MM.1S (cell line): ENCODE measurements around the gene ST6GAL2.

Experiments used
- DNase-seq: peaks from one replicate; pipeline ENCODE4 v3.0.0-alpha.2; 2015
- H2AFZ ChIP-seq: fragments of 300-600 bp; sonication (generic); 2 replicates; pipeline ENCODE4 v1.6.0; 2016; ENCODE audit warnings: antibody characterized with exemption, low read length
- H3F3A ChIP-seq: fragments of 300-600 bp; sonication (generic); 2 replicates; pipeline ENCODE4 v1.6.1; 2016; ENCODE audit warnings: mild to moderate bottlenecking, antibody characterized with exemption, low read length, moderate library complexity, mixed read lengths; ENCODE audit not compliant: insufficient read depth
- H3K27ac ChIP-seq: fragments of 300-600 bp; sonication (generic); 2 replicates; pipeline ENCODE4 v1.5.1; 2016; ENCODE audit warnings: mild to moderate bottlenecking, low read length
- H3K27me3 ChIP-seq: fragments of 300-600 bp; sonication (generic); replicated peaks from 2 replicates; pipeline ENCODE4 v1.6.0; 2016; ENCODE audit warnings: low read length; ENCODE audit not compliant: insufficient read depth
- H3K36me3 ChIP-seq: fragments of 300-600 bp; sonication (generic); replicated peaks from 2 replicates; pipeline ENCODE4 v1.6.1; 2016; ENCODE audit warnings: mild to moderate bottlenecking, low read length, mixed read lengths; ENCODE audit not compliant: insufficient read depth
- H3K4me1 ChIP-seq: fragments of 300-600 bp; sonication (generic); 2 replicates; pipeline ENCODE4 v1.6.1; 2016; ENCODE audit warnings: low read length, mixed read lengths
- H3K4me2 ChIP-seq: fragments of 300-600 bp; sonication (generic); 2 replicates; pipeline ENCODE4 v1.6.0; 2016; ENCODE audit warnings: low read depth, low read length
- H3K4me3 ChIP-seq: fragments of 300-600 bp; sonication (generic); 2 replicates; pipeline ENCODE4 v1.5.1; 2016; ENCODE audit warnings: low read length, mixed read lengths
- H3K79me2 ChIP-seq: fragments of 300-600 bp; sonication (generic); 2 replicates; pipeline ENCODE4 v1.6.1; 2016; ENCODE audit warnings: mixed run types, low read length, mixed read lengths
- H3K9ac ChIP-seq: fragments of 300-600 bp; sonication (generic); 2 replicates; pipeline ENCODE4 v1.6.1; 2016; ENCODE audit warnings: low read length, mixed read lengths
- H3K9me2 ChIP-seq: fragments of 300-600 bp; sonication (generic); replicated peaks from 2 replicates; pipeline ENCODE4 v1.6.1; 2016; ENCODE audit warnings: mild to moderate bottlenecking, low read length, mixed read lengths; ENCODE audit not compliant: insufficient read depth
- H3K9me3 ChIP-seq: fragments of 300-600 bp; sonication (generic); replicated peaks from 2 replicates; pipeline ENCODE4 v1.6.1; 2016; ENCODE audit warnings: mild to moderate bottlenecking, low read length, mixed read lengths; ENCODE audit not compliant: insufficient read depth
- H4K20me1 ChIP-seq: fragments of 300-600 bp; sonication (generic); 2 replicates; pipeline ENCODE4 v1.6.1; 2016; ENCODE audit warnings: mild to moderate bottlenecking, low read length, moderate library complexity, mixed read lengths; ENCODE audit not compliant: insufficient read depth
- EZH2 ChIP-seq: fragments of 300-600 bp; sonication (generic); optimal IDR thresholded peaks from 2 replicates; pipeline ENCODE3; 2017; ENCODE audit warnings: low read depth, mild to moderate bottlenecking, antibody characterized with exemption, low read length, mixed read lengths
- EZH2phosphoT487 ChIP-seq: fragments of 300-600 bp; sonication (generic); IDR thresholded peaks from 2 replicates; pipeline ENCODE4 v1.6.1; 2018; ENCODE audit warnings: antibody characterized with exemption, low read length
- TF ChIP-seq, protein P1 (sequence below): fragments of 300-600 bp; sonication (generic); IDR thresholded peaks from 2 replicates; pipeline ENCODE4 v1.5.1; 2016; ENCODE audit warnings: antibody characterized with exemption, low read length, mixed read lengths

ST6GAL2 gene

GRCh38 chr2:106851087-106851874, 34.7 kb downstream of the ST6GAL2 start:
- TF ChIP-seq EZH2phosphoT487 (no peak), EZH2 (no peak)
- TF ChIP-seq, protein P1, sequence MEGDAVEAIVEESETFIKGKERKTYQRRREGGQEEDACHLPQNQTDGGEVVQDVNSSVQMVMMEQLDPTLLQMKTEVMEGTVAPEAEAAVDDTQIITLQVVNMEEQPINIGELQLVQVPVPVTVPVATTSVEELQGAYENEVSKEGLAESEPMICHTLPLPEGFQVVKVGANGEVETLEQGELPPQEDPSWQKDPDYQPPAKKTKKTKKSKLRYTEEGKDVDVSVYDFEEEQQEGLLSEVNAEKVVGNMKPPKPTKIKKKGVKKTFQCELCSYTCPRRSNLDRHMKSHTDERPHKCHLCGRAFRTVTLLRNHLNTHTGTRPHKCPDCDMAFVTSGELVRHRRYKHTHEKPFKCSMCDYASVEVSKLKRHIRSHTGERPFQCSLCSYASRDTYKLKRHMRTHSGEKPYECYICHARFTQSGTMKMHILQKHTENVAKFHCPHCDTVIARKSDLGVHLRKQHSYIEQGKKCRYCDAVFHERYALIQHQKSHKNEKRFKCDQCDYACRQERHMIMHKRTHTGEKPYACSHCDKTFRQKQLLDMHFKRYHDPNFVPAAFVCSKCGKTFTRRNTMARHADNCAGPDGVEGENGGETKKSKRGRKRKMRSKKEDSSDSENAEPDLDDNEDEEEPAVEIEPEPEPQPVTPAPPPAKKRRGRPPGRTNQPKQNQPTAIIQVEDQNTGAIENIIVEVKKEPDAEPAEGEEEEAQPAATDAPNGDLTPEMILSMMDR = no peak
- H3K4me1 ChIP-seq = no peaks in the 10 kb centered on the region
- H3K79me2 ChIP-seq = no peaks in the 10 kb centered on the region
- no peaks in the 10 kb centered on the region for H3K36me3 ChIP-seq
- H3F3A ChIP-seq = no peaks in the 10 kb centered on the region
- H3K27me3 ChIP-seq = no peaks in the 10 kb centered on the region
- H3K9me2 ChIP-seq = no peaks in the 10 kb centered on the region
- H3K4me2 ChIP-seq = no peak overlapping the region
- no peak overlapping the region for H3K27ac ChIP-seq
- H3K9ac ChIP-seq = no peak overlapping the region
- H3K4me3 ChIP-seq = no peak overlapping the region
- H4K20me1 ChIP-seq = no peaks in the 10 kb centered on the region
- no peak for DNase-seq
- no peak overlapping the region for H2AFZ ChIP-seq
- H3K9me3 ChIP-seq = no peaks in the 10 kb centered on the region

GRCh38 chr2:106849253-106849652, 36.7 kb downstream of the ST6GAL2 start:
- H2AFZ ChIP-seq = no peak overlapping the region
- TF ChIP-seq EZH2 (no peak), EZH2phosphoT487 (no peak)
- DNase-seq = no peak
- no peak overlapping the region for H3K9ac ChIP-seq
- H3K36me3 ChIP-seq = no peaks in the 10 kb centered on the region
- H3K27me3 ChIP-seq = no peaks in the 10 kb centered on the region
- no peaks in the 10 kb centered on the region for H3K9me3 ChIP-seq
- H4K20me1 ChIP-seq = no peaks in the 10 kb centered on the region
- no peaks in the 10 kb centered on the region for H3K79me2 ChIP-seq
- no peak overlapping the region for H3K4me2 ChIP-seq
- no peak overlapping the region for H3K27ac ChIP-seq
- H3K4me1 ChIP-seq = no peaks in the 10 kb centered on the region
- no peaks in the 10 kb centered on the region for H3F3A ChIP-seq
- no peaks in the 10 kb centered on the region for H3K9me2 ChIP-seq
- no peak overlapping the region for H3K4me3 ChIP-seq

GRCh38 chr2:106847366-106847765, 38.6 kb downstream of the ST6GAL2 start:
- Histone ChIP-seq H3F3A (0 out of 2 replicates have a peak, but pooled peaks cover under 1% of the 10 kb centered on the region), H3K9ac (no peak overlapping the region), H3K4me2 (no peak overlapping the region), H3K9me2 (no peaks in the 10 kb centered on the region), H3K36me3 (no peaks in the 10 kb centered on the region), H3K79me2 (no peaks in the 10 kb centered on the region), H2AFZ (no peak overlapping the region), H3K9me3 (no peaks in the 10 kb centered on the region), H4K20me1 (no peaks in the 10 kb centered on the region), H3K27me3 (no peaks in the 10 kb centered on the region), H3K27ac (no peak overlapping the region), H3K4me1 (peaks cover 3% of the 10 kb centered on the region), H3K4me3 (no peak overlapping the region)
- TF ChIP-seq, protein P1 = no peak
- no peak for TF ChIP-seq EZH2
- TF ChIP-seq EZH2phosphoT487 = no peak
- DNase-seq = no peak

DNA sequence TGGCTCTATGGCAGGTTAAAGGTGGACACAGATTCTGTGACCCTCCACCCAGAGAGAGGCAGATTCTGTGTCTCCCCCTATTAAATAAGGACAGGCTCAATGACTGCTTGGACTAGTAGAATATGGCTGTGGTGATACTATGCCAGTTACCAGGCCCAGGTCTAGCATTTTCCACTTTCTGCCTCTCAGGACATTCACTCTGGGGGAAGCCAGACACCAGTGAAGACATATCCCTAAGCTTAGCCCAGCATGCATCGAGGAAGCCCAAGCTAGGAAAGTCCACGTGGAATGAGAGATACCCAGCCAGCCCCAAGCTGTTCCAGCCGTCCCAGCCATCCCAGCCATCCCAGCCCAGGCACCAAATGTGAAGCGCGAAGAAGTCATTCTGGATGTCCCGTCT, 40.3 kb downstream of the ST6GAL2 start:
- Histone ChIP-seq H2AFZ (no peak overlapping the region), H4K20me1 (no peaks in the 10 kb centered on the region), H3K4me2 (no peak overlapping the region), H3K9ac (no peak overlapping the region), H3K9me2 (no peaks in the 10 kb centered on the region), H3K4me3 (no peak overlapping the region), H3K27ac (no peak overlapping the region), H3K79me2 (no peaks in the 10 kb centered on the region), H3K27me3 (no peaks in the 10 kb centered on the region), H3K36me3 (no peaks in the 10 kb centered on the region), H3K9me3 (no peaks in the 10 kb centered on the region), H3F3A (peaks cover 15% of the 10 kb centered on the region; the same call in 1 of the 2 replicates), H3K4me1 (peaks cover 19% of the 10 kb centered on the region)
- no peak for DNase-seq
- TF ChIP-seq EZH2phosphoT487 (no peak), EZH2 (no peak)
- TF ChIP-seq, protein P1 = no peak
